IMR-90 (cell line): ENCODE results near the gene PPL. TPM values are rescaled to one million over a fixed set of nuclear protein-coding genes. Genes with fewer than 3 reads are reported as not detected.

ENCODE experiments used
- ATAC-seq: fragments of 200-7000 bp; cut with Tn5 transposase; 2 replicates; pipeline ENCODE4 v1.9.1; 2020; ENCODE audit warnings: low read depth, mild to moderate bottlenecking, moderate library complexity
- BruUV-seq: library from RNA; stranded (reverse); fragments of 400-500 nt; replicated peaks from 2 replicates; lab custom pipeline; 2021; lab: Mats Ljungman, UMichigan
- CTCF ChIA-PET: fragments of 300-600 bp; formaldehyde crosslinking; extraction: SDS; loops from one replicate; lab custom pipeline; 2021; ENCODE audit warnings: antibody characterized with exemption; lab: Yijun Ruan, JAX
- POLR2A ChIA-PET: fragments of 300-600 bp; sonication (Branson Sonifier 250); formaldehyde crosslinking; loops from one replicate; lab custom pipeline; 2022; ENCODE audit warnings: antibody characterized with exemption; ENCODE audit not compliant: unreplicated experiment; lab: Charles Lee
- DNase-seq: peaks from one replicate; pipeline ENCODE4 v3.0.0; 2013
- H2AFZ ChIP-seq: replicated peaks from 2 replicates; pipeline ENCODE3; 2013; ENCODE audit warnings: low read length, mild to moderate bottlenecking; ENCODE audit not compliant: poor library complexity
- H2AK5ac ChIP-seq: 2 replicates; pipeline ENCODE4 v1.6.1; 2013; ENCODE audit warnings: low read depth, low read length, inconsistent platforms
- H2AK9ac ChIP-seq: replicated peaks from 2 replicates; pipeline ENCODE3; 2013; ENCODE audit warnings: mild to moderate bottlenecking, low read depth, low read length, moderate library complexity; ENCODE audit not compliant: poor library complexity
- H2BK120ac ChIP-seq: 2 replicates; pipeline ENCODE4 v1.6.1; 2013; ENCODE audit warnings: low read depth, low read length, inconsistent platforms
- H2BK15ac ChIP-seq: 3 replicates; pipeline ENCODE4 v1.6.1; 2013; ENCODE audit warnings: low read depth, low read length, inconsistent platforms
- H2BK20ac ChIP-seq: 2 replicates; pipeline ENCODE4 v1.6.1; 2013; ENCODE audit warnings: low read depth, mild to moderate bottlenecking, inconsistent platforms, low read length, moderate library complexity
- H2BK5ac ChIP-seq: 2 replicates; pipeline ENCODE4 v1.6.1; 2013; ENCODE audit warnings: mild to moderate bottlenecking, low read depth, low read length, inconsistent platforms; ENCODE audit not compliant: poor library complexity, severe bottlenecking
- H3K14ac ChIP-seq: replicated peaks from 2 replicates; pipeline ENCODE4 v1.6.1; 2013; ENCODE audit warnings: low read depth, low read length, inconsistent platforms
- H3K18ac ChIP-seq: 2 replicates; pipeline ENCODE4 v1.6.1; 2013; ENCODE audit warnings: low read depth, low read length, control low read depth
- H3K23ac ChIP-seq: 2 replicates; pipeline ENCODE4 v1.6.1; 2013; ENCODE audit warnings: low read depth, low read length, inconsistent platforms
- H3K27ac ChIP-seq: 2 replicates; pipeline ENCODE4 v1.5.1; 2013; ENCODE audit warnings: mild to moderate bottlenecking, control low read depth, low read length; ENCODE audit not compliant: insufficient read depth
- H3K27me3 ChIP-seq: 2 replicates; pipeline ENCODE4 v1.6.1; 2013; ENCODE audit warnings: low read length; ENCODE audit not compliant: control insufficient read depth, insufficient read depth
- H3K36me3 ChIP-seq: 2 replicates; pipeline ENCODE4 v1.6.1; 2013; ENCODE audit warnings: low read length, mixed read lengths; ENCODE audit not compliant: control insufficient read depth, insufficient read depth
- H3K4ac ChIP-seq: 2 replicates; pipeline ENCODE4 v1.6.1; 2013; ENCODE audit warnings: low read depth, low read length, inconsistent platforms
- H3K4me1 ChIP-seq: 2 replicates; pipeline ENCODE4 v1.6.1; 2013; ENCODE audit warnings: low read length, mixed read lengths; ENCODE audit not compliant: control insufficient read depth, insufficient read depth
- H3K4me2 ChIP-seq: 2 replicates; pipeline ENCODE4 v1.6.1; 2013; ENCODE audit warnings: low read depth, mild to moderate bottlenecking, control low read depth, low read length, moderate library complexity
- H3K4me3 ChIP-seq: 2 replicates; pipeline ENCODE4 v1.5.1; 2013; ENCODE audit warnings: low read depth, mild to moderate bottlenecking, control low read depth, low read length, moderate library complexity; ENCODE audit not compliant: insufficient read depth
- H3K56ac ChIP-seq: 2 replicates; pipeline ENCODE4 v1.6.1; 2013; ENCODE audit warnings: low read length, inconsistent platforms; ENCODE audit not compliant: insufficient read depth; ENCODE audit errors: extremely low read depth
- H3K79me1 ChIP-seq, 2 experiments: 2 replicates each; pipeline ENCODE4 v1.6.1; 2013; ENCODE audit warnings: low read length in 2 of 2, inconsistent platforms in 1 of 2, low read depth in 1 of 2
- H3K9ac ChIP-seq: 2 replicates; pipeline ENCODE4 v1.6.1; 2013; ENCODE audit warnings: low read depth, low read length, control low read depth
- H3K9me1 ChIP-seq: 2 replicates; pipeline ENCODE4 v1.6.1; 2013; ENCODE audit warnings: low read length, inconsistent platforms; ENCODE audit not compliant: insufficient read depth
- H3K9me3 ChIP-seq: 2 replicates; pipeline ENCODE4 v1.6.1; 2013; ENCODE audit warnings: low read length; ENCODE audit not compliant: control insufficient read depth, insufficient read depth
- H4K20me1 ChIP-seq: 2 replicates; pipeline ENCODE4 v1.6.1; 2013; ENCODE audit warnings: low read length, inconsistent platforms; ENCODE audit not compliant: insufficient read depth
- H4K5ac ChIP-seq: 2 replicates; pipeline ENCODE4 v1.6.1; 2013; ENCODE audit warnings: mild to moderate bottlenecking, low read depth, low read length, control low read depth
- H4K8ac ChIP-seq, 2 experiments: 2 replicates each; pipeline ENCODE4 v1.6.1; 2013; ENCODE audit warnings: low read depth in 2 of 2, low read length in 2 of 2, control low read depth in 1 of 2, inconsistent platforms in 1 of 2
- H4K91ac ChIP-seq: 2 replicates; pipeline ENCODE4 v1.6.1; 2013; ENCODE audit warnings: low read depth, low read length, inconsistent platforms; ENCODE audit not compliant: insufficient read depth
- BHLHE40 ChIP-seq: fragments of 150-350 bp; IDR thresholded peaks from 2 replicates; pipeline ENCODE4 v1.6.1; 2016; ENCODE audit warnings: mild to moderate bottlenecking, low read depth, low read length
- CEBPB ChIP-seq: IDR thresholded peaks from 2 replicates; pipeline ENCODE4 v1.6.1; 2012; ENCODE audit warnings: low read depth, low read length, improper control_type of control experiment
- ELK1 ChIP-seq: fragments of 150-350 bp; IDR thresholded peaks from 2 replicates; pipeline ENCODE4 v1.6.1; 2016; ENCODE audit warnings: low read depth, mild to moderate bottlenecking, low read length, moderate library complexity, borderline replicate concordance
- FOS ChIP-seq: fragments of 150-350 bp; IDR thresholded peaks from 2 replicates; pipeline ENCODE4 v1.6.1; 2016; ENCODE audit warnings: low read depth, low read length
- MAZ ChIP-seq: IDR thresholded peaks from 2 replicates; pipeline ENCODE4 v1.6.1; 2012; ENCODE audit warnings: low read depth, mild to moderate bottlenecking, low read length, improper control_type of control experiment, moderate library complexity, borderline replicate concordance
- MXI1 ChIP-seq: IDR thresholded peaks from 2 replicates; pipeline ENCODE4 v1.6.1; 2012; ENCODE audit warnings: low read depth, mild to moderate bottlenecking, low read length, moderate library complexity, borderline replicate concordance
- NFE2L2 ChIP-seq: fragments of 150-350 bp; IDR thresholded peaks from 2 replicates; pipeline ENCODE4 v1.6.1; 2016; ENCODE audit warnings: low read depth, mild to moderate bottlenecking, low read length
- POLR2A ChIP-seq: IDR thresholded peaks from 2 replicates; pipeline ENCODE4 v1.6.1; 2012; ENCODE audit warnings: mild to moderate bottlenecking, low read depth, low read length
- RAD21 ChIP-seq: IDR thresholded peaks from 2 replicates; pipeline ENCODE4 v1.6.1; 2012; ENCODE audit warnings: low read length, improper control_type of control experiment
- RCOR1 ChIP-seq: IDR thresholded peaks from 2 replicates; pipeline ENCODE4 v1.6.1; 2012; ENCODE audit warnings: mild to moderate bottlenecking, low read length, improper control_type of control experiment; ENCODE audit not compliant: insufficient replicate concordance
- SMC3 ChIP-seq: fragments of 150-350 bp; IDR thresholded peaks from 2 replicates; pipeline ENCODE4 v1.6.1; 2016; ENCODE audit warnings: low read depth, mild to moderate bottlenecking, antibody characterized with exemption, low read length, moderate library complexity
- WGBS, 2 experiments: methylation state at CpG; one replicate each; pipeline versions ENCODE4 v1.1.5 to v1.1.7; 2013; ENCODE audit warnings: missing lambda C conversion rate in 2 of 2; ENCODE audit not compliant: insufficient read length in 1 of 2; ENCODE audit errors: extremely low coverage in 2 of 2; 5-methylcytosine and 5-hydroxymethylcytosine counted together
- dilution Hi-C: fragments of 300-500 bp; cut with HindIII; formaldehyde crosslinking; loops from one replicate; pipeline ENCODE4 v1.14.3; 2018; ENCODE audit warnings: low sequenced_read_pairs; ENCODE audit not compliant: unreplicated experiment
- in situ Hi-C: fragments of 300-500 bp; cut with MboI; formaldehyde crosslinking; loops from 3 replicates; pipeline ENCODE4 v1.14.3; 2019; ENCODE audit warnings: low sequenced_read_pairs, inconsistent platforms, mixed read lengths
- intact Hi-C: fragments of 100-400 bp; cut with micrococcal nuclease; formaldehyde crosslinking; loops from 2 replicates; pipeline ENCODE4 v1.10.0; 2022
- polyA plus RNA-seq, 3 experiments: library from polyadenylated mRNA; depleted of rRNA; stranded (reverse); fragments of >200 nt; gene quantifications; 2 replicates each; pipeline ENCODE4 v1.2.3, GENCODE V29; 2012; ENCODE audit warnings: low replicate concordance in 1 of 3
- total RNA-seq: library from RNA; depleted of rRNA; stranded (reverse); fragments of >200 nt; gene quantifications from 2 replicates; pipeline ENCODE4 v1.2.3, GENCODE V29; 2012
- TF ChIP-seq, protein P1 (sequence below): fragments of 150-350 bp; IDR thresholded peaks from 2 replicates; pipeline ENCODE4 v1.6.1; 2017; ENCODE audit warnings: mild to moderate bottlenecking, antibody characterized with exemption, low read length, low read depth
- TF ChIP-seq, protein P2 (sequence below): conservative IDR thresholded peaks from 2 replicates; pipeline ENCODE4 v1.5.1; 2012; ENCODE audit warnings: mild to moderate bottlenecking, low read depth, low read length, improper control_type of control experiment

Gene PPL
- total and polyA plus RNA-seq, 2 of the 4 experiments (the other 2 are of a cell fraction) = 0.34 to 0.36 TPM

GRCh38 chr16:4891886-4892216 lies 45.1 kb downstream of the PPL start:
- no peak for DNase-seq
- no peaks in the 10 kb centered on the region for H3K9me3 ChIP-seq
- BruUV-seq = no TSS peak
- H3K9me1 ChIP-seq = peaks cover 2% of the 10 kb centered on the region; the same call in 1 of the 2 replicates
- H3K79me1 ChIP-seq = no peaks in the 10 kb centered on the region
- peak; percentile 5; the same call in 1 of the 2 replicates for ATAC-seq
- 78% methylated on average over 8 of the region's 12 CpGs; no CpG with 5 or more reads in 1 of the 2 experiments for WGBS, 2 experiments
- H2AK5ac ChIP-seq = no peak overlapping the region
- in situ Hi-C loops (no loop called here), dilution Hi-C loops (no loop called here), intact Hi-C loops (loop anchor here (2.0 kb wide), 1 partner anchor 55 kb away; no protein-coding TSS in a partner anchor)
- H3K27ac ChIP-seq = no peak overlapping the region
- no peak overlapping the region for H2BK5ac ChIP-seq
- H2BK20ac ChIP-seq = no peak overlapping the region
- ChIA-PET POLR2A (no interaction called here), CTCF (interaction anchor here (0.7 kb wide), 1 partner anchor 28 kb away, joined by 3 read pairs; no protein-coding TSS in a partner anchor)
- H4K8ac ChIP-seq = no peak overlapping the region
- H3K9ac ChIP-seq = no peak overlapping the region
- H4K20me1 ChIP-seq = no peaks in the 10 kb centered on the region; the same call in 1 of the 2 replicates
- no peak overlapping the region for H2BK120ac ChIP-seq
- H4K91ac ChIP-seq = no peak overlapping the region
- peaks cover 8% of the 10 kb centered on the region; the same call in 1 of the 2 replicates for H3K36me3 ChIP-seq
- no peak overlapping the region for H3K4me3 ChIP-seq
- H3K56ac ChIP-seq = no peak overlapping the region
- peak overlapping the region; percentile 62 for H2AFZ ChIP-seq
- no peak overlapping the region for H3K18ac ChIP-seq
- peak overlapping the region; percentile 63 for H2AK9ac ChIP-seq
- no peaks in the 10 kb centered on the region for H3K27me3 ChIP-seq
- no peak overlapping the region for H4K5ac ChIP-seq
- no peak overlapping the region for H2BK15ac ChIP-seq
- no peak overlapping the region for H3K14ac ChIP-seq
- no peak overlapping the region for H3K23ac ChIP-seq
- H3K4me1 ChIP-seq = peaks cover 8% of the 10 kb centered on the region
- H3K4me2 ChIP-seq = no peak overlapping the region
- TF ChIP-seq POLR2A (no peak), CEBPB (no peak), RAD21 (no peak), FOS (no peak), ELK1 (no peak), RCOR1 (no peak), MAZ (no peak), BHLHE40 (no peak), MXI1 (no peak), SMC3 (no peak), NFE2L2 (no peak)
- TF ChIP-seq, protein P1, sequence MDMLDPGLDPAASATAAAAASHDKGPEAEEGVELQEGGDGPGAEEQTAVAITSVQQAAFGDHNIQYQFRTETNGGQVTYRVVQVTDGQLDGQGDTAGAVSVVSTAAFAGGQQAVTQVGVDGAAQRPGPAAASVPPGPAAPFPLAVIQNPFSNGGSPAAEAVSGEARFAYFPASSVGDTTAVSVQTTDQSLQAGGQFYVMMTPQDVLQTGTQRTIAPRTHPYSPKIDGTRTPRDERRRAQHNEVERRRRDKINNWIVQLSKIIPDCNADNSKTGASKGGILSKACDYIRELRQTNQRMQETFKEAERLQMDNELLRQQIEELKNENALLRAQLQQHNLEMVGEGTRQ = no peak
- TF ChIP-seq, protein P2, sequence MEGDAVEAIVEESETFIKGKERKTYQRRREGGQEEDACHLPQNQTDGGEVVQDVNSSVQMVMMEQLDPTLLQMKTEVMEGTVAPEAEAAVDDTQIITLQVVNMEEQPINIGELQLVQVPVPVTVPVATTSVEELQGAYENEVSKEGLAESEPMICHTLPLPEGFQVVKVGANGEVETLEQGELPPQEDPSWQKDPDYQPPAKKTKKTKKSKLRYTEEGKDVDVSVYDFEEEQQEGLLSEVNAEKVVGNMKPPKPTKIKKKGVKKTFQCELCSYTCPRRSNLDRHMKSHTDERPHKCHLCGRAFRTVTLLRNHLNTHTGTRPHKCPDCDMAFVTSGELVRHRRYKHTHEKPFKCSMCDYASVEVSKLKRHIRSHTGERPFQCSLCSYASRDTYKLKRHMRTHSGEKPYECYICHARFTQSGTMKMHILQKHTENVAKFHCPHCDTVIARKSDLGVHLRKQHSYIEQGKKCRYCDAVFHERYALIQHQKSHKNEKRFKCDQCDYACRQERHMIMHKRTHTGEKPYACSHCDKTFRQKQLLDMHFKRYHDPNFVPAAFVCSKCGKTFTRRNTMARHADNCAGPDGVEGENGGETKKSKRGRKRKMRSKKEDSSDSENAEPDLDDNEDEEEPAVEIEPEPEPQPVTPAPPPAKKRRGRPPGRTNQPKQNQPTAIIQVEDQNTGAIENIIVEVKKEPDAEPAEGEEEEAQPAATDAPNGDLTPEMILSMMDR = no peak
- H3K4ac ChIP-seq = no peak overlapping the region
